Sigmoid colon (tissue), 4 donors: ENCODE results near the gene GALNT18.

Experiments used
- EP300 ChIP-seq, 4 donors: sonication (generic); formaldehyde crosslinking; IDR thresholded peaks; one replicate each; pipeline ENCODE4 v1.6.1; 2017; ENCODE audit warnings: antibody characterized with exemption in 4 of 4
- POLR2A ChIP-seq, 2 donors: fragments of 450-650 bp; IDR thresholded peaks; one replicate each; pipeline ENCODE4 v1.6.1; 2016; ENCODE audit warnings: antibody characterized with exemption in 2 of 2, mild to moderate bottlenecking in 2 of 2, moderate library complexity in 2 of 2
- TF ChIP-seq, protein P1 (sequence below), 4 experiments: fragments of 450-650 bp in 3 of 4; fragments of 200-600 bp in 1 of 4; IDR thresholded peaks; one replicate each; pipeline ENCODE4 v1.5.1; 2016 to 2019; ENCODE audit warnings: antibody characterized with exemption in 4 of 4, mild to moderate bottlenecking in 3 of 4, moderate library complexity in 2 of 4

- TF ChIP-seq, protein P1, sequence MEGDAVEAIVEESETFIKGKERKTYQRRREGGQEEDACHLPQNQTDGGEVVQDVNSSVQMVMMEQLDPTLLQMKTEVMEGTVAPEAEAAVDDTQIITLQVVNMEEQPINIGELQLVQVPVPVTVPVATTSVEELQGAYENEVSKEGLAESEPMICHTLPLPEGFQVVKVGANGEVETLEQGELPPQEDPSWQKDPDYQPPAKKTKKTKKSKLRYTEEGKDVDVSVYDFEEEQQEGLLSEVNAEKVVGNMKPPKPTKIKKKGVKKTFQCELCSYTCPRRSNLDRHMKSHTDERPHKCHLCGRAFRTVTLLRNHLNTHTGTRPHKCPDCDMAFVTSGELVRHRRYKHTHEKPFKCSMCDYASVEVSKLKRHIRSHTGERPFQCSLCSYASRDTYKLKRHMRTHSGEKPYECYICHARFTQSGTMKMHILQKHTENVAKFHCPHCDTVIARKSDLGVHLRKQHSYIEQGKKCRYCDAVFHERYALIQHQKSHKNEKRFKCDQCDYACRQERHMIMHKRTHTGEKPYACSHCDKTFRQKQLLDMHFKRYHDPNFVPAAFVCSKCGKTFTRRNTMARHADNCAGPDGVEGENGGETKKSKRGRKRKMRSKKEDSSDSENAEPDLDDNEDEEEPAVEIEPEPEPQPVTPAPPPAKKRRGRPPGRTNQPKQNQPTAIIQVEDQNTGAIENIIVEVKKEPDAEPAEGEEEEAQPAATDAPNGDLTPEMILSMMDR (IDR thresholded peaks at IDR 0.05), result no peak
- TF ChIP-seq EP300 (IDR thresholded peaks at IDR 0.05) (no peak), POLR2A (IDR thresholded peaks at IDR 0.05) (no peak)
Measured at GRCh38 chr11:11501546-11502262, 120.1 kb downstream of the GALNT18 start.
